NT2/D1 (cell line): ENCODE data around the gene DNAH8.

Experiments
- SUZ12 ChIP-seq: IDR thresholded peaks from 2 replicates; pipeline ENCODE4 v1.6.1; 2011; ENCODE audit not compliant: insufficient read length, insufficient read depth; ENCODE audit errors: extremely low read depth
- YY1 ChIP-seq: IDR thresholded peaks from 2 replicates; pipeline ENCODE4 v1.6.1; 2011; ENCODE audit not compliant: insufficient read length, insufficient read depth

- TF ChIP-seq YY1 (no peak), SUZ12 (no peak)
These were observed 306.7 kb downstream of the DNAH8 start for GRCh38 chr6:39021779-39022178.
